ENCODE results near the gene DNASE1L3. TPM values are rescaled to one million over a fixed set of nuclear protein-coding genes. Genes with fewer than 3 reads are reported as not detected.

DNASE1L3 gene
- total RNA-seq, 4 donors from 2014 or later = 1.1 to 20.5 (median 3.8) TPM

DNA sequence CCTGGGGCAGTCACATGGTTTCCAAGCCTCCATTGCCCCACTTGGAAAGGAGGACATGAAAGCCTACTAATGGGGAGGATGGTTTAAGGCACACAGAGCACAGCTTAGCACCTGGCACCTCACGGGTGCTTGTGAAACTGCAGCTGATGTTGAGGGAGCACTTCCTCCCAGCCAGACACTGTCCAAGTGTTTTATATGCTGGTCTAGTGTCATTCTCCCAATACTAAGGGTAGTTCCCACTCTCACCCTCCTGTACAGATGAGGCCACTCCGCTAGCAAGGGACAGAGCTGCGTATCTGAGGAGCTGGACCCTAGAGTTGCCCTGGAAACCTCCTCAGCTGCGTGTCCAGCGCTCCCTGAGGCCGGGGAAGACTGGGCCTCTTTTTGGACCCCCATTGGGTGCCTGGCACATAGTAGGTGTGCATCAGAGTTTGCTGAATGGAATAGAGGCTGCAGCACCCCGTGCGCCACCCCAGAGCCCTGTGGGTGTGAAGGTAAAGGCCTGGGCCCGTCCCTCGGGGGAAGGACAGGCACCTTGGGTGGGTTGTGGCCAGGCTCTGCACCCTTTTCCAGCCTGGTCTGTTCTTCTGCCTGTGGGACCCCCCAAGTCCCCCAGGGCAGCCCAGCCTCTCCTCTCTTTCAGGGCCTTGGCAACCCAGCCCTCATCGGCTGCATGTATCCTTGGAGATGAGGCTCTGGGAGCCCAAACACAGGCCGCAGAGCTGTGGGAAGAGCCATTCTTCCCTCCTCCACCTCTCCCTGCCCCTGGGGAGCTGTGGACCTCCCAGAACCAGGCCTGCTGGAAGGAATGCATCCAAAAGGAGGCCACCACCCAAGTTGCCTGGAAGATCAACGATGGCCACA is 31.3 kb downstream of the DNASE1L3 start:
- DNase-seq (ENCODE audit: low spot score) (no peak), ATAC-seq (ENCODE audit: low FRiP score) (no peak)
- TF ChIP-seq, protein P1, sequence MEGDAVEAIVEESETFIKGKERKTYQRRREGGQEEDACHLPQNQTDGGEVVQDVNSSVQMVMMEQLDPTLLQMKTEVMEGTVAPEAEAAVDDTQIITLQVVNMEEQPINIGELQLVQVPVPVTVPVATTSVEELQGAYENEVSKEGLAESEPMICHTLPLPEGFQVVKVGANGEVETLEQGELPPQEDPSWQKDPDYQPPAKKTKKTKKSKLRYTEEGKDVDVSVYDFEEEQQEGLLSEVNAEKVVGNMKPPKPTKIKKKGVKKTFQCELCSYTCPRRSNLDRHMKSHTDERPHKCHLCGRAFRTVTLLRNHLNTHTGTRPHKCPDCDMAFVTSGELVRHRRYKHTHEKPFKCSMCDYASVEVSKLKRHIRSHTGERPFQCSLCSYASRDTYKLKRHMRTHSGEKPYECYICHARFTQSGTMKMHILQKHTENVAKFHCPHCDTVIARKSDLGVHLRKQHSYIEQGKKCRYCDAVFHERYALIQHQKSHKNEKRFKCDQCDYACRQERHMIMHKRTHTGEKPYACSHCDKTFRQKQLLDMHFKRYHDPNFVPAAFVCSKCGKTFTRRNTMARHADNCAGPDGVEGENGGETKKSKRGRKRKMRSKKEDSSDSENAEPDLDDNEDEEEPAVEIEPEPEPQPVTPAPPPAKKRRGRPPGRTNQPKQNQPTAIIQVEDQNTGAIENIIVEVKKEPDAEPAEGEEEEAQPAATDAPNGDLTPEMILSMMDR (IDR thresholded peaks at IDR 0.05) = no peak

- DNase-seq (ENCODE audit: low spot score) = no peak
- ATAC-seq (ENCODE audit: low FRiP score) = no peak
- TF ChIP-seq, protein P1 (IDR thresholded peaks at IDR 0.05) = no peak
These were observed 32.1 kb downstream of the DNASE1L3 start for GRCh38 chr3:58178528-58179234.

GRCh38 chr3:58177747-58178527 is 32.8 kb downstream of the DNASE1L3 start:
- DNase-seq (ENCODE audit: low spot score) (peak; percentile 95), ATAC-seq (ENCODE audit: low FRiP score) (peak; percentile 82)
- TF ChIP-seq, protein P1 (IDR thresholded peaks at IDR 0.05) = peak in 2 of 3 donors; percentile 76 to 81

- TF ChIP-seq, protein P1 (IDR thresholded peaks at IDR 0.05) = no peak
- DNase-seq (ENCODE audit: low spot score) (no peak), ATAC-seq (ENCODE audit: low FRiP score) (no peak)
These were observed 33.8 kb downstream of the DNASE1L3 start for GRCh38 chr3:58176827-58177489.

DNA sequence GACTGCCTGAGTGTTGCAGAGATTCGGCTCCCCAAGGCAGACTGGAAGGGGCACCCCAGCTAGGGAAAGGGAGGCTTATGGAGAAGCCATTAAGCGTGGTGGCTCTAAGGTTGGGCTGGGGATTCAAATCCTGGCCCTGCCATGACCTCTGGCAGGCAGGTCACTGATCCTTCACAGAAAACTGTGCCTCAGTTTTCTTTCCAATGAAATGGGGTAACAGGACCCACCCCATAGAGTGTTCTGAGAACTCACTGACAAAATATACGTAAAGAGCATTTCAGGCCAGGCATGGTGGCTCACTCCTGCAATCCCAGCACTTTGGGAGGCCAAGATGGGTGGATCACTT is 34.6 kb downstream of the DNASE1L3 start:
- DNase-seq (ENCODE audit: low spot score) (no peak), ATAC-seq (ENCODE audit: low FRiP score) (no peak)
- TF ChIP-seq, protein P1 (IDR thresholded peaks at IDR 0.05) = no peak

- DNase-seq (ENCODE audit: low spot score) (no peak), ATAC-seq (ENCODE audit: low FRiP score) (no peak)
- TF ChIP-seq, protein P1 (IDR thresholded peaks at IDR 0.05) = no peak
These were observed 35.2 kb downstream of the DNASE1L3 start for GRCh38 chr3:58175437-58176184.
